CD4-positive, alpha-beta T cell (primary cell): ENCODE measurements around the gene OGDH. TPM values are rescaled to one million over a fixed set of nuclear protein-coding genes. Genes with fewer than 3 reads are reported as not detected.
"Not testable (repeated sequence)": the region's sequence is repeated elsewhere in the genome, so short reads cannot be mapped to it uniquely, and the experiment has no call there.

Source experiments
- ATAC-seq: fragments of 200-7000 bp; cut with Tn5 transposase; one replicate; pipeline ENCODE4 v1.10.0; 2022; ENCODE audit warnings: mild to moderate bottlenecking; ENCODE audit not compliant: poor library complexity
- CTCF ChIA-PET: fragments of 350-600 bp; sonication (Branson Sonifier 250); formaldehyde crosslinking; loops from one replicate; lab custom pipeline; 2021; ENCODE audit warnings: antibody characterized with exemption, inconsistent platforms; lab: Charles Lee
- POLR2A ChIA-PET: fragments of 350-600 bp; sonication (Branson Sonifier 250); formaldehyde crosslinking; loops from one replicate; lab custom pipeline; 2021; ENCODE audit warnings: antibody characterized with exemption, inconsistent platforms; lab: Charles Lee
- DNase-seq, 14 experiments: peaks; one replicate each; pipeline ENCODE4 v3.0.0-alpha.2; 2013 to 2020; ENCODE audit warnings: mixed read lengths in 2 of 14
- H3K27ac ChIP-seq, 2 donors: one replicate each; pipeline versions ENCODE4 v1.5.1 to v1.7.0; 2013; ENCODE audit warnings: low read length in 2 of 2, low read depth in 1 of 2, mild to moderate bottlenecking in 1 of 2
- H3K27me3 ChIP-seq, 2 experiments: 1 replicate in 1 of 2; 2 replicates in 1 of 2; pipeline versions ENCODE4 v1.6.1 to v1.7.0; 2013; ENCODE audit warnings: low read length in 2 of 2, control low read depth in 1 of 2, mild to moderate bottlenecking in 1 of 2, moderate library complexity in 1 of 2; ENCODE audit not compliant: insufficient read depth in 2 of 2, control insufficient read depth in 1 of 2
- H3K36me3 ChIP-seq: one replicate; pipeline ENCODE4 v1.6.1; 2013; ENCODE audit warnings: low read length, control low read depth; ENCODE audit not compliant: insufficient read depth
- H3K4me1 ChIP-seq: one replicate; pipeline ENCODE4 v1.6.1; 2013; ENCODE audit warnings: low read length, control low read depth; ENCODE audit not compliant: insufficient read depth
- H3K4me3 ChIP-seq: one replicate; pipeline ENCODE4 v1.5.1; 2013; ENCODE audit warnings: mild to moderate bottlenecking, low read length, moderate library complexity
- H3K9me3 ChIP-seq, 2 experiments: 1 replicate in 1 of 2; 2 replicates in 1 of 2; pipeline versions ENCODE4 v1.6.1 to v1.7.0; 2013; ENCODE audit warnings: low read length in 2 of 2, mild to moderate bottlenecking in 2 of 2, control low read depth in 1 of 2, moderate library complexity in 1 of 2; ENCODE audit not compliant: control insufficient read depth in 1 of 2, insufficient read depth in 1 of 2
- H3K27ac Mint-ChIP-seq: one replicate; pipeline ENCODE4 v1.8.0; 2020; ENCODE audit warnings: mixed read lengths
- H3K27me3 Mint-ChIP-seq: one replicate; pipeline ENCODE4 v1.8.0; 2021; ENCODE audit warnings: mixed read lengths
- H3K36me3 Mint-ChIP-seq: one replicate; pipeline ENCODE4 v1.8.0; 2021; ENCODE audit warnings: low read depth, mixed read lengths
- H3K4me1 Mint-ChIP-seq: one replicate; pipeline ENCODE4 v1.8.0; 2021; ENCODE audit warnings: low read depth, mixed read lengths
- H3K4me3 Mint-ChIP-seq: one replicate; pipeline ENCODE4 v1.8.0; 2020; ENCODE audit warnings: mild to moderate bottlenecking, mixed read lengths
- H3K9me3 Mint-ChIP-seq: one replicate; pipeline ENCODE4 v1.8.0; 2020; ENCODE audit warnings: mixed read lengths
- CTCF ChIP-seq: fragments of 200-600 bp; IDR thresholded peaks from one replicate; pipeline ENCODE4 v1.8.0; 2022; ENCODE audit warnings: antibody characterized with exemption, mild to moderate bottlenecking
- intact Hi-C, 2 experiments: fragments of 100-400 bp; cut with DNase I in 1 of 2; cut with micrococcal nuclease in 1 of 2; formaldehyde crosslinking; loops; one replicate each; pipeline versions ENCODE4 v1.15.1 to v1.9.0; 2023 to 2025; cut with DNase I, micrococcal nuclease
- total RNA-seq, 174 experiments: library from RNA in 2 of 174; stranded (reverse) in 2 of 174; gene quantifications; one replicate each; pipeline ENCODE4 v1.2.3 and lab custom pipeline; 2021 to 2026

The OGDH gene
- total RNA-seq, 2 experiments from 2014 or later = 39.8 to 43.8 TPM

- CTCF ChIA-PET = no interaction called here
- no peaks in the 10 kb centered on the region for H3K4me1 Mint-ChIP-seq
- intact Hi-C loops = no loop called here
Observed at GRCh38 chr7:44700322-44700721, 93.9 kb downstream of the OGDH start.

GRCh38 chr7:44703391-44703790, 97.0 kb downstream of the OGDH start:
- peaks cover 47% of the 10 kb centered on the region for H3K36me3 ChIP-seq
- CTCF ChIA-PET, intact Hi-C loops, H3K9me3 Mint-ChIP-seq, ATAC-seq, H3K27me3 ChIP-seq, H3K4me3 Mint-ChIP-seq, H3K27ac Mint-ChIP-seq, H3K4me1 Mint-ChIP-seq, H3K9me3 ChIP-seq, POLR2A ChIA-PET, DNase-seq, H3K27ac ChIP-seq, H3K27me3 Mint-ChIP-seq, H3K4me3 ChIP-seq, H3K4me1 ChIP-seq: not testable (repeated sequence)
- peaks cover 71% of the 10 kb centered on the region for H3K36me3 Mint-ChIP-seq

More at GRCh38 chr7:44700322-44700721, 93.9 kb downstream of the OGDH start:
- ATAC-seq = no peak
- peaks cover 60% of the 10 kb centered on the region for H3K36me3 ChIP-seq
- no peak overlapping the region for H3K27ac Mint-ChIP-seq
- no peak for DNase-seq
- H3K9me3 ChIP-seq = no peaks in the 10 kb centered on the region
- no peak overlapping the region for H3K4me3 ChIP-seq
- no peak overlapping the region for H3K4me3 Mint-ChIP-seq
- H3K27me3 Mint-ChIP-seq = no peaks in the 10 kb centered on the region
- POLR2A ChIA-PET = no interaction called here
- H3K4me1 ChIP-seq = no peaks in the 10 kb centered on the region
- no peak overlapping the region for H3K27ac ChIP-seq
- no peaks in the 10 kb centered on the region for H3K27me3 ChIP-seq
- H3K36me3 Mint-ChIP-seq = peaks cover 80% of the 10 kb centered on the region
- TF ChIP-seq CTCF = no peak
- H3K9me3 Mint-ChIP-seq = no peaks in the 10 kb centered on the region

GRCh38 chr7:44703921-44704320, 97.5 kb downstream of the OGDH start:
- H3K27ac Mint-ChIP-seq = no peak overlapping the region
- ChIA-PET CTCF (no interaction called here), POLR2A (no interaction called here)
- DNase-seq = no peak
- TF ChIP-seq CTCF = no peak
- H3K27ac ChIP-seq = no peak overlapping the region
- peaks cover 73% of the 10 kb centered on the region for H3K36me3 Mint-ChIP-seq
- H3K4me1 Mint-ChIP-seq = no peaks in the 10 kb centered on the region
- no peak for ATAC-seq
- intact Hi-C loops = no loop called here
- H3K36me3 ChIP-seq = peaks cover 50% of the 10 kb centered on the region
- H3K4me3 ChIP-seq = no peak overlapping the region
- H3K9me3 Mint-ChIP-seq = no peaks in the 10 kb centered on the region
- no peaks in the 10 kb centered on the region for H3K27me3 ChIP-seq
- no peaks in the 10 kb centered on the region for H3K9me3 ChIP-seq
- no peaks in the 10 kb centered on the region for H3K27me3 Mint-ChIP-seq
- H3K4me3 Mint-ChIP-seq = no peak overlapping the region
- no peaks in the 10 kb centered on the region for H3K4me1 ChIP-seq

GRCh38 chr7:44705434-44705833, 99.0 kb downstream of the OGDH start:
- ATAC-seq (no peak), DNase-seq (no peak)
- intact Hi-C loops = no loop called here
- ChIA-PET POLR2A (no interaction called here), CTCF (interaction anchor here (0.9 kb wide), 1 partner anchor 142 kb away, joined by 3 read pairs; the partner anchor contains the start of gene H2AZ2)
- Histone ChIP-seq H3K9me3 (no peaks in the 10 kb centered on the region), H3K27ac (no peak overlapping the region), H3K4me1 (no peaks in the 10 kb centered on the region), H3K27me3 (no peaks in the 10 kb centered on the region), H3K36me3 (peaks cover 49% of the 10 kb centered on the region), H3K4me3 (no peak overlapping the region)
- H3K9me3 Mint-ChIP-seq = no peaks in the 10 kb centered on the region
- no peak for TF ChIP-seq CTCF
- H3K36me3 Mint-ChIP-seq = peaks cover 71% of the 10 kb centered on the region
- H3K27me3 Mint-ChIP-seq = no peaks in the 10 kb centered on the region
- no peak overlapping the region for H3K27ac Mint-ChIP-seq
- no peak overlapping the region for H3K4me3 Mint-ChIP-seq
- no peaks in the 10 kb centered on the region for H3K4me1 Mint-ChIP-seq
